K562 (cell line): ENCODE data around the gene SERP1. TPM values are rescaled to one million over a fixed set of nuclear protein-coding genes. Genes with fewer than 3 reads are reported as not detected.

ENCODE experiments used
- ELK1 ChIP-seq: sonication (generic); formaldehyde crosslinking; IDR thresholded peaks from 2 replicates; pipeline ENCODE4 v1.8.1; 2022; ENCODE audit warnings: missing genetic modification reagents
- FOS ChIP-seq: IDR thresholded peaks from 3 replicates; pipeline ENCODE4 v1.6.1; 2011; ENCODE audit not compliant: insufficient read length; ENCODE audit errors: extremely low read depth
- FOXK2 ChIP-seq, 2 experiments: fragments of 450-650 bp; IDR thresholded peaks in 1 of 2; conservative IDR thresholded peaks in 1 of 2; 2 replicates each; pipeline ENCODE4 v1.6.1; 2016; ENCODE audit warnings: low read depth in 2 of 2, mild to moderate bottlenecking in 1 of 2
- JUND ChIP-seq, 2 experiments: IDR thresholded peaks; 2 replicates in 1 of 2; 3 replicates in 1 of 2; pipeline ENCODE4 v1.6.1; 2011; ENCODE audit warnings: borderline replicate concordance in 2 of 2, low read depth in 2 of 2, low read length in 2 of 2, improper control_type of control experiment in 1 of 2, missing biosample characterization in 1 of 2, missing genetic modification characterization in 1 of 2, missing genetic modification reagents in 1 of 2
- MEF2A ChIP-seq: IDR thresholded peaks from 2 replicates; pipeline ENCODE4 v1.6.1; 2011; ENCODE audit warnings: low read depth, mild to moderate bottlenecking, low read length, moderate library complexity; ENCODE audit not compliant: control insufficient read depth
- MXI1 ChIP-seq: IDR thresholded peaks from 2 replicates; pipeline ENCODE4 v1.6.1; 2011; ENCODE audit warnings: low read depth, mild to moderate bottlenecking, improper control_type of control experiment, low read length
- POLR3A ChIP-seq: IDR thresholded peaks from 2 replicates; pipeline ENCODE4 v1.6.1; 2011; ENCODE audit warnings: borderline replicate concordance, mild to moderate bottlenecking, moderate library complexity; ENCODE audit not compliant: insufficient read length, insufficient read depth; ENCODE audit errors: extremely low read depth
- ZBTB40 ChIP-seq, 2 experiments: fragments of 450-650 bp in 1 of 2; sonication (generic) in 1 of 2; formaldehyde crosslinking in 1 of 2; IDR thresholded peaks; 2 replicates each; pipeline versions ENCODE4 v1.7.1 to v1.9.0; 2016 to 2022; ENCODE audit warnings: inconsistent platforms in 1 of 2, mild to moderate bottlenecking in 1 of 2, missing genetic modification reagents in 1 of 2
- ZFP1 ChIP-seq: fragments of 450-650 bp; formaldehyde crosslinking; IDR thresholded peaks from 2 replicates; pipeline ENCODE4 v1.4.0; 2020; ENCODE audit warnings: mild to moderate bottlenecking, mixed read lengths
- ZNF316 ChIP-seq: fragments of 450-650 bp; IDR thresholded peaks from 2 replicates; pipeline ENCODE4 v1.6.1; 2016
- ZNF609 ChIP-seq: sonication (generic); formaldehyde crosslinking; IDR thresholded peaks from 2 replicates; pipeline ENCODE4 v1.8.1; 2023; ENCODE audit warnings: missing genetic modification reagents, mild to moderate bottlenecking, borderline replicate concordance
- ZNF785 ChIP-seq: fragments of 250-450 bp; sonication (Bioruptor Pico); IDR thresholded peaks from 2 replicates; pipeline ENCODE4 v1.4.0; 2020; ENCODE audit warnings: mild to moderate bottlenecking
- polyA plus RNA-seq, 8 experiments: library from polyadenylated mRNA; depleted of rRNA in 4 of 8; stranded (reverse) in 5 of 8; unstranded in 3 of 8; fragments of >200 nt; fragmentation: Nextera tagmentation in 2 of 8; fragmentation: Illumina TruSeq in 1 of 8; extraction: Ambion mirVana in 2 of 8; extraction: Trizol in 1 of 8; gene quantifications; 2 replicates each; pipeline versions ENCODE4 v1.2.1 to v1.2.3, GENCODE V29; 2011 to 2014; ENCODE audit warnings: inconsistent platforms in 1 of 8, missing spikeins in 1 of 8
- total RNA-seq, 7 experiments: library from RNA; depleted of rRNA in 6 of 7; stranded (reverse); fragments of >200 nt in 6 of 7; fragmentation: Illumina TruSeq in 2 of 7; extraction: Trizol in 2 of 7; gene quantifications; 2 replicates each; pipeline versions ENCODE4 v1.2.1 to v1.2.3, GENCODE V29; 2011 to 2021; ENCODE audit warnings: low replicate concordance in 1 of 7

Gene SERP1
- total and polyA plus RNA-seq, 9 of the 15 experiments (the other 6 are each of a cell fraction or from before 2014, with no cell fraction given) = 38.6 to 443 (median 121) TPM

GRCh38 chr3:150497956-150498355 lies 48.3 kb downstream of the SERP1 start (continued):
- TF ChIP-seq ZBTB40 (IDR thresholded peaks at IDR 0.05) = no peak
- no peak for TF ChIP-seq ZBTB40 (CRISPR knock-in tag; IDR thresholded peaks at IDR 0.05)
- TF ChIP-seq MXI1 = no peak
- no peak for TF ChIP-seq ZNF609 (CRISPR knock-in tag)
- TF ChIP-seq ZNF316 = peak; percentile 68
- TF ChIP-seq ELK1 (CRISPR knock-in tag) = no peak
- TF ChIP-seq FOS = peak; percentile 72
- no peak for TF ChIP-seq ZNF785
- peak; percentile 97 for TF ChIP-seq JUND (IDR thresholded peaks at IDR 0.05; ENCODE audit: borderline replicate concordance, low read depth, low read length)
- peak; percentile 97 for TF ChIP-seq JUND (tag; IDR thresholded peaks at IDR 0.05; ENCODE audit: borderline replicate concordance, low read depth, low read length)
- no peak for TF ChIP-seq MEF2A
- no peak for TF ChIP-seq POLR3A
- TF ChIP-seq ZFP1 = no peak
- TF ChIP-seq FOXK2 (conservative IDR thresholded peaks at IDR 0.05 in 1 of 2, IDR thresholded peaks at IDR 0.05 in 1 of 2; ENCODE audit: low read depth in 2 of 2) = peak; percentile 59 to 74
